Thyroid gland (tissue), 4 donors: ENCODE results near the gene PLA2G2E. TPM values are rescaled to one million over a fixed set of nuclear protein-coding genes. Genes with fewer than 3 reads are reported as not detected.

ENCODE experiments used
- DNase-seq, 2 donors: peaks; one replicate each; pipeline ENCODE4 v3.0.0-alpha.2; 2019
- H3K27ac ChIP-seq, 3 donors: fragments of 200-600 bp; sonication (generic); 1 replicate in 2 of 3; 2 replicates in 1 of 3; pipeline ENCODE4 v1.5.1; 2016 to 2019; ENCODE audit warnings: mild to moderate bottlenecking in 1 of 3, moderate library complexity in 1 of 3
- H3K27me3 ChIP-seq: fragments of 200-600 bp; sonication (generic); one replicate; pipeline ENCODE4 v1.5.1; 2019
- H3K36me3 ChIP-seq, 2 donors: fragments of 200-600 bp; sonication (generic); one replicate each; pipeline ENCODE4 v1.5.1; 2016 to 2019
- H3K4me1 ChIP-seq, 2 donors: fragments of 200-600 bp; sonication (generic); one replicate each; pipeline ENCODE4 v1.5.1; 2017 to 2019
- H3K4me3 ChIP-seq, 3 donors: fragments of 200-600 bp; sonication (generic); replicated peaks in 1 of 3; 1 replicate in 2 of 3; 2 replicates in 1 of 3; pipeline ENCODE4 v1.5.1; 2016; ENCODE audit warnings: mild to moderate bottlenecking in 1 of 3
- H3K9me3 ChIP-seq: fragments of 200-600 bp; sonication (generic); one replicate; pipeline ENCODE4 v1.5.1; 2017
- CTCF ChIP-seq, 6 experiments: fragments of 200-600 bp in 3 of 6; fragments of 450-650 bp in 3 of 6; sonication (generic) in 3 of 6; IDR thresholded peaks; one replicate each; pipeline ENCODE4 v1.5.1; 2016 to 2019; ENCODE audit warnings: antibody characterized with exemption in 6 of 6, mild to moderate bottlenecking in 2 of 6, inconsistent platforms in 1 of 6, moderate library complexity in 1 of 6
- POLR2A ChIP-seq, 2 donors: fragments of 450-650 bp; IDR thresholded peaks; one replicate each; pipeline ENCODE4 v1.6.1; 2017; ENCODE audit warnings: antibody characterized with exemption in 2 of 2, mild to moderate bottlenecking in 2 of 2, moderate library complexity in 1 of 2
- WGBS, 2 donors: methylation state at CpG; one replicate each; pipeline ENCODE4 v1.1.5; 2017; 5-methylcytosine and 5-hydroxymethylcytosine counted together
- intact Hi-C: fragments of 100-400 bp; cut with DNase I; formaldehyde crosslinking; loops from one replicate; pipeline ENCODE4 v1.15.1; 2023
- total RNA-seq, 4 donors: library from RNA; depleted of rRNA; stranded (reverse); fragments of >200 nt; gene quantifications; one replicate each; pipeline ENCODE4 v1.2.3, GENCODE V29; 2016

The PLA2G2E gene
- total RNA-seq, 4 donors from 2014 or later, result not detected

- no peaks in the 10 kb centered on the region for H3K36me3 ChIP-seq
Measured at GRCh38 chr1:19964542-19964941, 41.1 kb upstream of the PLA2G2E start.

GRCh38 chr1:19963636-19964035, 40.2 kb upstream of the PLA2G2E start:
- 76 to 86% methylated on average over 4 of the region's 4 CpGs for WGBS, 2 donors
- TF ChIP-seq CTCF (IDR thresholded peaks at IDR 0.05), result no peak
- no peak for TF ChIP-seq POLR2A (IDR thresholded peaks at IDR 0.05)
- intact Hi-C loops, result no loop called here
- H3K36me3 ChIP-seq, result no peaks in the 10 kb centered on the region
- no peak overlapping the region for H3K27ac ChIP-seq
- H3K9me3 ChIP-seq, result no peaks in the 10 kb centered on the region
- DNase-seq, result no peak
- no peaks in the 10 kb centered on the region for H3K27me3 ChIP-seq
- H3K4me3 ChIP-seq, result no peak overlapping the region
- no peaks in the 10 kb centered on the region for H3K4me1 ChIP-seq

More at GRCh38 chr1:19964542-19964941, 41.1 kb upstream of the PLA2G2E start:
- H3K27me3 ChIP-seq, result no peaks in the 10 kb centered on the region
- no peaks in the 10 kb centered on the region for H3K9me3 ChIP-seq
- intact Hi-C loops, result no loop called here
- no peaks in the 10 kb centered on the region for H3K4me1 ChIP-seq
- TF ChIP-seq POLR2A (IDR thresholded peaks at IDR 0.05), result no peak
- no peak for TF ChIP-seq CTCF (IDR thresholded peaks at IDR 0.05)
- DNase-seq, result no peak
- 78 to 82% methylated on average over 2 of the region's 2 CpGs for WGBS, 2 donors
- H3K4me3 ChIP-seq, result no peak overlapping the region
- H3K27ac ChIP-seq, result no peak overlapping the region

- TF ChIP-seq POLR2A (IDR thresholded peaks at IDR 0.05), result no peak
- no peak for TF ChIP-seq CTCF (IDR thresholded peaks at IDR 0.05)
- H3K27ac ChIP-seq, result no peak overlapping the region
- DNase-seq, result no peak
- H3K9me3 ChIP-seq, result no peaks in the 10 kb centered on the region
- H3K4me3 ChIP-seq, result no peak overlapping the region
- WGBS, 2 donors, result 45 to 64% methylated on average over 5 of the region's 5 CpGs
- H3K27me3 ChIP-seq, result no peaks in the 10 kb centered on the region
- H3K4me1 ChIP-seq, result no peaks in the 10 kb centered on the region
- no peaks in the 10 kb centered on the region for H3K36me3 ChIP-seq
- intact Hi-C loops, result no loop called here
Measured at GRCh38 chr1:19960591-19960990, 37.2 kb upstream of the PLA2G2E start.

GRCh38 chr1:19957779-19958178, 34.4 kb upstream of the PLA2G2E start:
- Histone ChIP-seq H3K36me3 (no peaks in the 10 kb centered on the region), H3K9me3 (no peaks in the 10 kb centered on the region), H3K4me1 (no peaks in the 10 kb centered on the region), H3K27ac (no peak overlapping the region), H3K27me3 (no peaks in the 10 kb centered on the region), H3K4me3 (no peak overlapping the region)
- no peak for DNase-seq
- whole genome bisulfite sequencing, 2 donors, result 65 to 66% methylated on average over 4 of the region's 4 CpGs
- TF ChIP-seq POLR2A (IDR thresholded peaks at IDR 0.05) (no peak), CTCF (IDR thresholded peaks at IDR 0.05) (no peak)
- intact Hi-C loops, result no loop called here

GRCh38 chr1:19955534-19956170, 32.2 kb upstream of the PLA2G2E start:
- Histone ChIP-seq H3K36me3 (no peaks in the 10 kb centered on the region), H3K27me3 (no peaks in the 10 kb centered on the region), H3K4me3 (no peak overlapping the region), H3K27ac (no peak overlapping the region), H3K9me3 (no peaks in the 10 kb centered on the region), H3K4me1 (no peaks in the 10 kb centered on the region)
- TF ChIP-seq POLR2A (IDR thresholded peaks at IDR 0.05), result no peak
- intact Hi-C loops, result no loop called here
- DNase-seq, result no peak
- WGBS, 2 donors, result 73 to 81% methylated on average over 11 of the region's 11 CpGs
